Mesodermal cell (in vitro differentiated cells): ENCODE results near the gene AGXT2. TPM values are rescaled to one million over a fixed set of nuclear protein-coding genes. Genes with fewer than 3 reads are reported as not detected.

ENCODE experiments used
- H3K27ac ChIP-seq: 2 replicates; pipeline ENCODE4 v1.7.0; 2013; ENCODE audit warnings: mild to moderate bottlenecking, low read depth, low read length, moderate library complexity; ENCODE audit not compliant: severe bottlenecking
- H3K36me3 ChIP-seq: 2 replicates; pipeline ENCODE4 v1.7.1; 2013; ENCODE audit warnings: mild to moderate bottlenecking, low read length, moderate library complexity; ENCODE audit not compliant: control insufficient read depth, insufficient read depth
- H3K4me1 ChIP-seq: one replicate; pipeline ENCODE4 v1.7.1; 2013; ENCODE audit warnings: mild to moderate bottlenecking, low read length; ENCODE audit not compliant: insufficient read depth, control insufficient read depth, poor library complexity, severe bottlenecking
- H3K4me3 ChIP-seq: 2 replicates; pipeline ENCODE4 v1.7.0; 2013; ENCODE audit warnings: low read length, control low read depth, mild to moderate bottlenecking; ENCODE audit not compliant: insufficient read depth, poor library complexity, severe bottlenecking; ENCODE audit errors: extremely low read depth
- H3K9me3 ChIP-seq: 2 replicates; pipeline ENCODE4 v1.7.1; 2013; ENCODE audit warnings: mild to moderate bottlenecking, low read length, moderate library complexity; ENCODE audit not compliant: control insufficient read depth
- WGBS, 2 experiments: methylation state at CpG; one replicate each; pipeline ENCODE4 v1.1.5; 2013; ENCODE audit warnings: missing lambda C conversion rate in 2 of 2; ENCODE audit not compliant: insufficient coverage in 2 of 2; 5-methylcytosine and 5-hydroxymethylcytosine counted together
- polyA plus RNA-seq, 2 experiments: library from polyadenylated mRNA; stranded (reverse); fragments of 50-300 nt; gene quantifications; one replicate each; pipeline ENCODE4 v1.2.3, GENCODE V29; 2013

AGXT2 gene, protein sequence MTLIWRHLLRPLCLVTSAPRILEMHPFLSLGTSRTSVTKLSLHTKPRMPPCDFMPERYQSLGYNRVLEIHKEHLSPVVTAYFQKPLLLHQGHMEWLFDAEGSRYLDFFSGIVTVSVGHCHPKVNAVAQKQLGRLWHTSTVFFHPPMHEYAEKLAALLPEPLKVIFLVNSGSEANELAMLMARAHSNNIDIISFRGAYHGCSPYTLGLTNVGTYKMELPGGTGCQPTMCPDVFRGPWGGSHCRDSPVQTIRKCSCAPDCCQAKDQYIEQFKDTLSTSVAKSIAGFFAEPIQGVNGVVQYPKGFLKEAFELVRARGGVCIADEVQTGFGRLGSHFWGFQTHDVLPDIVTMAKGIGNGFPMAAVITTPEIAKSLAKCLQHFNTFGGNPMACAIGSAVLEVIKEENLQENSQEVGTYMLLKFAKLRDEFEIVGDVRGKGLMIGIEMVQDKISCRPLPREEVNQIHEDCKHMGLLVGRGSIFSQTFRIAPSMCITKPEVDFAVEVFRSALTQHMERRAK
- polyA plus RNA-seq (2013, experiment 1 of 2), result not detected
- not detected for polyA plus RNA-seq (2013, experiment 2 of 2)

DNA sequence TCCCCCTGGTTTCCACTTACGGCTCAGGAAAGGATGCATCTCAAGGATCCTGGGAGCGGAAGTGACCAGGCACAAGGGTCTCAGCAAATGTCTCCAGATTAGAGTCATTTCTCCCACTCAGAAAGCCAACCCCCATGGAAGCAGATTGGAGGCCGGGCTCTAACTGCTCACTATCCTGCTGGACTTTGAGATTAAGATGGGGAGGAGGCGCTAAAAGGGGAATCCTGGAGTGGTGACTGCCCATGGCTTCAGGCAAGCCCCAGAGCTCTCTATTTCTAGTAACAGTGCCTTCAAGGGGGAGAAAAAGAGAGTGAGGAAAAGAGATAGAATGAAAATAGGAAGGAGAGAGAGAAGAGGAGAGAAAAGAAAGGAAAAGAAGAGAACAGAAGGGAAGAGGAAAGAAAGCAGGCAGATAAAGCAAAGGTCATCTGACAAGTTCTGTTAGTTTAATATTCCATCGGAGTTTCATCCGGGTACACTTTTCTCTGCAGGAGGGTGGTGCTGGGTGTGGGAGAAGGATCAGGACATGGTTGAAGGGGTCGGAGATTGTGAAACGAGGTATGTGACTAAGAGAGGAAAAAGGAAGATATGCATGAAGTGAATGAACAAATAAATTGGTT is at the start of gene AGXT2:
Gene AGXT2 (minus strand): TSS at position 165 of the 620 bp plus-strand sequence. CDS start 57 bp downstream, at position 108.
- no peaks in the 10 kb centered on the region for H3K36me3 ChIP-seq
- H3K27ac ChIP-seq, result no peak within 1 kb of the TSS
- H3K4me3 ChIP-seq, result no peak within 1 kb of the TSS
- H3K9me3 ChIP-seq, result no peaks in the 10 kb centered on the region
- 91% methylated on average over 7 of the region's 8 CpGs for WGBS, 2 experiments
- no peaks in the 10 kb centered on the region for H3K4me1 ChIP-seq

DNA sequence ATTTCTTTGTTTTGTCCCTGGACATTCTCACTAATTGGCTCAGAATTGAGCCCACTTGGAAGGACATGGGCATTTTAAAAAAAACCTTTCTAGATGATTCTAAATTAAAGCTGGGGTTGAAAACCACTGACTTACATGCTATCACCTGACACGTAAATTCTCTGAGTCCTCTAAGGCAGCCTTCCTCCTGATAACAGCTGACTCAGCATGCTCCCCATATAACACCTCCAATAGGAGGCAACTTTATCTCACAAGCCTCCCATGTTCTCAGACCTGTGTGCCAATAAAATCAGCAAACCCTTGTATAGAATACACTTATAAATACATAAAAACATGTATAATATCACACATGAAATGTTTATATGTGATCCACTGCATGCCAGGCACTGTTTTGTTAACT is 49.2 kb upstream of the AGXT2 start:
- no peaks in the 10 kb centered on the region for H3K4me1 ChIP-seq
- 100% methylated on average over 1 of the region's 1 CpG; no CpG with 5 or more reads in 1 of the 2 experiments for WGBS, 2 experiments
- H3K9me3 ChIP-seq, result no peaks in the 10 kb centered on the region
- no peaks in the 10 kb centered on the region for H3K36me3 ChIP-seq
- no peak overlapping the region for H3K27ac ChIP-seq
- H3K4me3 ChIP-seq, result no peak overlapping the region

DNA sequence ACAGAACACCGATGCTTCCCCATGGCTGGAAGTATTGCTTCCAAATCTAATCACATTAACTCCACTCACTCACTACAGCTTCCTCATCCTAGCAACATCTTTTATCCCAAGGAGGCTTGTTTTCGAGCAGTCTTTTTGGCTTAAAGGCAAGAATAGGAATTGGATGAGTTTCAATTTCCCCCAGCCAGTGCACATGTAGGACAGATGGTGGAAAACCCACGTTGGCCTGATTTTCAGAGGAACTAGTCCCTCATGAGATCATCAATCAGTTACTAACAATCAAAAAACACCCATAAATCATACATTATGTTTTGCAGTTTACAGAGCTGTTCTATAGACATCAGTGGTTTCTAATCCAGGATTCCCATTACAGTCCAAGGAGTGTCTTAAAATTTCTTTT is 48.5 kb upstream of the AGXT2 start:
- 60 to 80% methylated on average over 1 to 2 of the region's 3 CpGs for WGBS, 2 experiments
- Histone ChIP-seq H3K27ac (no peak overlapping the region), H3K9me3 (no peaks in the 10 kb centered on the region), H3K36me3 (no peaks in the 10 kb centered on the region), H3K4me3 (no peak overlapping the region), H3K4me1 (no peaks in the 10 kb centered on the region)

DNA sequence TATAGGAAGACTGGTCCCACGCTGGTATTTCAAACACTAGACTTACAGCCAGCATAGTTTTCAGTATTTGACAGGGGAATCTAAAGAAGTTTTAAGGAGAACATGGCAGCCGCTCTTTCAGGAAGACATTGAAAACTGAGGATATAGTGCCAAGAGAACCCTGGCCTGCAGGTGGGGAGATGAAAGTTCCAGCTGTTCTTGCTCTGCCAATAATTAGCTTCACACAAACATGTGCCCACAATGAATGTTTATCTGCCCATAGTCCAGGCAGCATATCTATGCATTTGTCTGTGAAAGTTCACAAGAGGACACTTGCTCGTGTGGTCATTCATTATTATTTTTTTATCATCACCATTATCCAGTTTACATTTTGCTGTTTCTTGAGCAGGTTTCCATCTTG is 47.6 kb upstream of the AGXT2 start:
- no peaks in the 10 kb centered on the region for H3K9me3 ChIP-seq
- H3K4me3 ChIP-seq, result no peak overlapping the region
- H3K4me1 ChIP-seq, result no peaks in the 10 kb centered on the region
- no peak overlapping the region for H3K27ac ChIP-seq
- no peaks in the 10 kb centered on the region for H3K36me3 ChIP-seq
- WGBS, 2 experiments, result 90 to 100% methylated on average over 3 of the region's 3 CpGs

DNA sequence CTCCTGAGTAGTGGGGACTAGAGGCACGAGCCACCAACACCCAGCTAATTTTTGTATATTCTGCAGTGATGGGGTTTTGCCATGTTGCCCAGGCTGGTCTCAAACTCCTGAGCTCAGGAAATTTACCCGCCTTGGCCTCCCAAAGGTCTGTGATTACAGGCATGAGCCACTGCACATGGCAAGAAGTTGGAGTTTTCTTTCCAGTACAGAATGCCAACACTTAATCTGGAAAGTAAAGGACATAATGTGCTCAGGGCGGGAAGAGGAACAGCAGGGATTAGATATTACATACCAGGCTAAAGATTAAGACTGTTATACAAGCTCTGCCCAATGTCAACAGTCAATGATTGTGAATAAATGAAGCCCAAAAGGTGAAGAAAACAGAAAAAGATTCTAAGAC is 47.2 kb upstream of the AGXT2 start:
- Histone ChIP-seq H3K4me3 (no peak overlapping the region), H3K36me3 (no peaks in the 10 kb centered on the region), H3K9me3 (no peaks in the 10 kb centered on the region), H3K4me1 (no peaks in the 10 kb centered on the region), H3K27ac (no peak overlapping the region)
- 86 to 100% methylated on average over 1 to 2 of the region's 3 CpGs for WGBS, 2 experiments

DNA sequence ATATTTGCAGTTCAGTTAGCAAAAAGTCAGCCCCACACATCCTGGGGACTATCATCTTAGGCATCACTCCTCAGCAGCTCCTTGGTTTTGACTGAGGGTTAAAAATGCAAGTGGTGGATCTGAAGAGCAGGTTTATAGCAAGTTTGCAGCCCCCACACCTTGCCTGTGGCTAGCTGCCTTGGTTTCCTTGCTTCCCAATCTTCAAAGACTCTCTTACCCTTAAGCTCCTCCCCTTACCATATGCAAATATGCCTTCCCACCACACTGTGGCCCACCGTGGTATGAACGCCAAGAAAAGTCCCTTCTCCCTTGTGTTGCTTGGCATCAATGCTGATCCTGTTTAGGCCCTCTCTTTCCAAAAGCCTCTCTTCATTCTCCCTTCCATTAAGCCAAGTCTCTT is 45.0 kb upstream of the AGXT2 start:
- Histone ChIP-seq H3K27ac (no peak overlapping the region), H3K4me3 (no peak overlapping the region), H3K9me3 (no peaks in the 10 kb centered on the region), H3K4me1 (no peaks in the 10 kb centered on the region), H3K36me3 (no peaks in the 10 kb centered on the region)
- 86 to 100% methylated on average over 2 of the region's 2 CpGs for WGBS, 2 experiments

DNA sequence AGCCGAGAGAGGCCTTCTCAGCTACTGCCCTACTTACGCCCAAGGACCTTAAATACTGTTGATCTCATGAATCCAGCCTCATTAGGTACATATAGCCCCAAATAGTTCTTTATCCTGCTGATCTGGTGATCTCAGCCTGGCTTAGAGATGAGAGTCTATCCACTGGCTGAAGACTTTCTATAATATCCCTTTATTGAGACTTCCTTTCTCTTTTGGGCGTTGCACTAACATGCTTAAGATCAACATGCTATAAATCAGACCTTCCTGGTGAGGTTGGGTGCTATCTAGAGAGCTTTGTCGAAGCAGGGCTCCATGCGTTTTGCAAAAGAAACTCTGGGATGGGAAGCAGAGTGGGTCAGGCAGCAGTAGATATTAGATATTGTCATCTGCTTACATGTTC is 44.0 kb upstream of the AGXT2 start:
- no peaks in the 10 kb centered on the region for H3K36me3 ChIP-seq
- WGBS, 2 experiments, result 100% methylated on average over 3 of the region's 5 CpGs; no CpG with 5 or more reads in 1 of the 2 experiments
- no peaks in the 10 kb centered on the region for H3K9me3 ChIP-seq
- no peak overlapping the region for H3K27ac ChIP-seq
- no peaks in the 10 kb centered on the region for H3K4me1 ChIP-seq
- H3K4me3 ChIP-seq, result no peak overlapping the region

DNA sequence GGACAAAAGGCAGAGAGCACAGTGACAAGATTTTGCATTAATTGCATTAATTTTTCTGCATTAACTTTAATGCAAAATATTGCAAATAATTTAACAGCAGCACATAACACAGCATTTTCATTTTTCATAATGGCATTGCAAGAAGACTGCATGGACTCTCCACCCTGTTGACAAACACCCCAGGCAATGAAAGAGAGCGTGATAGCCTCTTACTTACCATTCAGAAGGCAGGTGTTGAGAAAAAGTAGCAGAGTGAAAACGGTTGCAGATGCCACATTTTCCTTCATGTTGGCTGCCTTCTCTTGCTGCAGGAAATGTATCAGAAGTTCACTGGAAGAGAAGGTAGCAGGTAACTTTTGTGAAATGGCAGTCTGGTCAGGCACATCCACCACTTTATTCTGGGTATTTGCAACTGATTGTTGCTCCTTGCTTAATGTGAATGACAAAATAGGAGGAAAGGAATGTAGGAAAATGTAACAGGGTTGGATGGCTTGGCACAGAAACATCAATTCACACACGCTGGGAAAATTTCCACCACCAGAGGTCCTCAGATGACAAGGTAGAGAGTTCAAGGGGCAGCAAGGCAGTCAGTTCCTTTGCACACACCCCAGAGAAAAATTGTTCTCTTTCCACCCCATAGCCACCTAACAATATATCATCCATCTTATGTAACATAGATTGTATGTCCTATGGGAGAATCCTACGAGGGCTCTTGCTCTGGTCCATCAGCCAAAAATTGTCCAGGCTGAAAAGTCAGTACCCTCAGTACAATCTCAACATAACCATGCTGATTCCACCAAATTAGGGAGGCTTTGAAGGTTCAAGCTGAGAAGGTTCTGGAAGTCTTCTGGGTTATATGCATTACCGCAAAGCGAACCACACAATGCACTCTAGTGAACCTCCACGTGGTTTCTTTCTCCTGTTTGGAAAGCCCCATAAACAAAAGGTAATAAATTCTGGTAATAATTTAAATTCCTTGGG is 41.9 kb upstream of the AGXT2 start:
- Histone ChIP-seq H3K4me3 (no peak overlapping the region), H3K9me3 (no peaks in the 10 kb centered on the region), H3K36me3 (no peaks in the 10 kb centered on the region), H3K4me1 (no peaks in the 10 kb centered on the region), H3K27ac (no peak overlapping the region)
- 28 to 80% methylated on average over 1 to 2 of the region's 7 CpGs for WGBS, 2 experiments

DNA sequence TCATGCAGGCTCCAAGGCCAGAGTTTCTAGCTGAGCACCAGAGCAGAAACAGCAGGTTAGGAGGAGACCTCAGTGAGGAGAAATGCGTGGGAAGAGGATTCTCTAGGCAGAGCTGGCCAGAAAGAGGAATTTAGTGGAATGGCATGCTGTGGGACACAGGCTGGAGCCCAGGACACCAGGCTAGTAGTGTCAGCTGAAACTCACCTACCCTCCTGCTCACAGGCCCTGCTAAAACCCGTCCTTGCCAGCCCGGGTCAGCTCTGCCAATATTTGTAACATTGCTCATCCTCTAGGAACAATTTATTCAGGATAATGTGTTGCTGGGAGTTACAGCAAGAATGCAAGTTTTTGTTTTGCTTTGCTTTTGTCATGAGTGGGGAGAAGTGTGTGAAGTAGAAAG is 40.2 kb upstream of the AGXT2 start:
- no peaks in the 10 kb centered on the region for H3K36me3 ChIP-seq
- no peak overlapping the region for H3K27ac ChIP-seq
- H3K9me3 ChIP-seq, result no peaks in the 10 kb centered on the region
- 71% methylated on average over 1 of the region's 3 CpGs; no CpG with 5 or more reads in 1 of the 2 experiments for WGBS, 2 experiments
- no peaks in the 10 kb centered on the region for H3K4me1 ChIP-seq
- H3K4me3 ChIP-seq, result no peak overlapping the region

DNA sequence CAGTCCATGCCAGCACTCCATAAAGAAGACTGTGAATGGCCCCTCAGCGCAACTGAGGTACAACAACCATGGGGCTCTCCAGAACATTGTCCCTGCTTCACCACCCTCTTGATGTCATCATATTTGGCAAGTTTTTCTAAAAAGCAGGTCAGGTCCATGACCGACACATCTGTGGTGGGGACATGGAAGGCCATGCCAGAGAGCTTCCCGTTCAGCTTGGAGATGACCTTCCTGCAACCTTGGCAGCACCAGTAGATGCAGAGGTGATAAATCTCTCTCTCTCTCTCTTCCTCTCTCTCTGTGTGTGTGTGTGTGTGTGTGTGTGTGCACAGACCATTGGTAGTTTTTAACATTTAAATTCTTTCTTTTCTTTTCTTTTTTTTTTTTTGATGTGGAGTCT is 35.4 kb upstream of the AGXT2 start:
- no peak overlapping the region for H3K4me3 ChIP-seq
- WGBS, 2 experiments, result 89% methylated on average over 2 of the region's 3 CpGs; no CpG with 5 or more reads in 1 of the 2 experiments
- no peaks in the 10 kb centered on the region for H3K4me1 ChIP-seq
- H3K36me3 ChIP-seq, result no peaks in the 10 kb centered on the region
- H3K9me3 ChIP-seq, result no peaks in the 10 kb centered on the region
- no peak overlapping the region for H3K27ac ChIP-seq
